DOHH2 (cell line): Measurements from ENCODE around the gene COPS8.

Source experiments
- H3F3A ChIP-seq: fragments of 200-600 bp; sonication (generic), shearing (Covaris generic); 2 replicates; pipeline ENCODE4 v1.6.0; 2016; ENCODE audit warnings: antibody characterized with exemption, mild to moderate bottlenecking; ENCODE audit not compliant: control insufficient read depth, insufficient read depth
- H3K27ac ChIP-seq: fragments of 200-600 bp; sonication (generic); 2 replicates; pipeline ENCODE4 v1.5.1; 2014; ENCODE audit warnings: low read depth, mild to moderate bottlenecking, low read length, moderate library complexity
- H3K27me3 ChIP-seq: fragments of 200-600 bp; sonication (generic); 2 replicates; pipeline ENCODE4 v1.6.1; 2014; ENCODE audit warnings: mild to moderate bottlenecking, low read length, mixed read lengths; ENCODE audit not compliant: control insufficient read depth
- H3K36me3 ChIP-seq: fragments of 200-600 bp; sonication (generic); 2 replicates; pipeline ENCODE4 v1.6.1; 2014; ENCODE audit warnings: mild to moderate bottlenecking, low read length, moderate library complexity, mixed read lengths; ENCODE audit not compliant: control insufficient read depth
- H3K4me1 ChIP-seq: fragments of 200-600 bp; sonication (generic); 2 replicates; pipeline ENCODE4 v1.6.1; 2014; ENCODE audit warnings: mild to moderate bottlenecking, low read length, mixed read lengths; ENCODE audit not compliant: control insufficient read depth
- H3K4me2 ChIP-seq: fragments of 200-600 bp; sonication (generic); 2 replicates; pipeline ENCODE4 v1.6.0; 2014; ENCODE audit warnings: mild to moderate bottlenecking, low read length, moderate library complexity
- H3K4me3 ChIP-seq: fragments of 200-600 bp; sonication (generic); 2 replicates; pipeline ENCODE4 v1.5.1; 2014; ENCODE audit warnings: mild to moderate bottlenecking, low read length, mixed read lengths
- H3K79me2 ChIP-seq: fragments of 200-600 bp; sonication (generic); 2 replicates; pipeline ENCODE4 v1.6.1; 2014; ENCODE audit warnings: mild to moderate bottlenecking, low read length, mixed read lengths; ENCODE audit not compliant: control insufficient read depth
- H3K9me2 ChIP-seq: fragments of 200-600 bp; sonication (generic); replicated peaks from 2 replicates; pipeline ENCODE4 v1.6.1; 2014; ENCODE audit warnings: mild to moderate bottlenecking, low read length, mixed read lengths; ENCODE audit not compliant: control insufficient read depth
- H3K9me3 ChIP-seq: fragments of 200-600 bp; sonication (generic); 2 replicates; pipeline ENCODE4 v1.6.1; 2014; ENCODE audit warnings: antibody characterized with exemption, low read length, mixed read lengths; ENCODE audit not compliant: control insufficient read depth, insufficient read depth
- H4K20me1 ChIP-seq: fragments of 200-600 bp; sonication (generic); 2 replicates; pipeline ENCODE4 v1.6.0; 2014; ENCODE audit warnings: low read depth, mild to moderate bottlenecking, antibody characterized with exemption, low read length, moderate library complexity; ENCODE audit not compliant: control insufficient read depth, insufficient read depth
- CTCF ChIP-seq: fragments of 200-600 bp; sonication (generic); IDR thresholded peaks from one replicate; pipeline ENCODE4 v1.5.1; 2014; ENCODE audit warnings: antibody characterized with exemption, mild to moderate bottlenecking, low read depth, low read length; ENCODE audit not compliant: poor library complexity, severe bottlenecking
- EZH2phosphoT487 ChIP-seq: fragments of 200-600 bp; sonication (generic); IDR thresholded peaks from 2 replicates; pipeline ENCODE4 v1.6.1; 2017; ENCODE audit warnings: borderline replicate concordance, mild to moderate bottlenecking, antibody characterized with exemption, low read length, moderate library complexity, mixed read lengths

The COPS8 gene

GRCh38 chr2:237118561-237119155 lies 33.0 kb downstream of the COPS8 start:
- no peaks in the 10 kb centered on the region for H3F3A ChIP-seq
- H3K79me2 ChIP-seq = no peaks in the 10 kb centered on the region
- H3K27me3 ChIP-seq = peaks cover 4% of the 10 kb centered on the region; the same call in 1 of the 2 replicates
- H4K20me1 ChIP-seq = no peaks in the 10 kb centered on the region
- peaks cover 9% of the 10 kb centered on the region for H3K4me1 ChIP-seq
- H3K4me2 ChIP-seq = no peak overlapping the region; the same call in 1 of the 2 replicates
- H3K27ac ChIP-seq = no peak overlapping the region
- no peaks in the 10 kb centered on the region for H3K9me3 ChIP-seq
- H3K9me2 ChIP-seq = no peaks in the 10 kb centered on the region
- no peak; the same call in 1 of the 2 replicates for TF ChIP-seq EZH2phosphoT487
- no peak for TF ChIP-seq CTCF
- no peak overlapping the region for H3K4me3 ChIP-seq
- H3K36me3 ChIP-seq = no peaks in the 10 kb centered on the region

- H3F3A ChIP-seq = no peaks in the 10 kb centered on the region
- TF ChIP-seq EZH2phosphoT487 (no peak), CTCF (no peak)
These were observed 35.2 kb downstream of the COPS8 start for GRCh38 chr2:237120916-237121315.

GRCh38 chr2:237121321-237121720 lies 35.6 kb downstream of the COPS8 start:
- no peaks in the 10 kb centered on the region for H4K20me1 ChIP-seq
- no peaks in the 10 kb centered on the region for H3K79me2 ChIP-seq
- H3K9me3 ChIP-seq = no peaks in the 10 kb centered on the region
- no peak overlapping the region for H3K4me2 ChIP-seq
- peaks cover 4% of the 10 kb centered on the region; the same call in 1 of the 2 replicates for H3K27me3 ChIP-seq
- TF ChIP-seq CTCF (no peak), EZH2phosphoT487 (no peak)
- H3K4me1 ChIP-seq = peaks cover 9% of the 10 kb centered on the region
- H3K36me3 ChIP-seq = no peaks in the 10 kb centered on the region
- no peak overlapping the region for H3K27ac ChIP-seq
- no peak overlapping the region for H3K4me3 ChIP-seq
- H3F3A ChIP-seq = no peaks in the 10 kb centered on the region
- no peaks in the 10 kb centered on the region for H3K9me2 ChIP-seq

More at GRCh38 chr2:237120916-237121315, 35.2 kb downstream of the COPS8 start:
- Histone ChIP-seq H3K36me3 (no peaks in the 10 kb centered on the region), H3K4me1 (peaks cover 9% of the 10 kb centered on the region), H4K20me1 (no peaks in the 10 kb centered on the region), H3K4me2 (no peak overlapping the region), H3K79me2 (no peaks in the 10 kb centered on the region), H3K4me3 (no peak overlapping the region), H3K27ac (no peak overlapping the region), H3K27me3 (peaks cover 4% of the 10 kb centered on the region; the same call in 1 of the 2 replicates), H3K9me3 (no peaks in the 10 kb centered on the region), H3K9me2 (no peaks in the 10 kb centered on the region)
